ENCODE measurements around the gene OVCH1. TPM values are rescaled to one million over a fixed set of nuclear protein-coding genes. Genes with fewer than 3 reads are reported as not detected.

The OVCH1 gene
- total and polyA plus RNA-seq, 9 of the 15 experiments (the other 6 are each of a cell fraction or from before 2014, with no cell fraction given) = not detected

GRCh38 chr12:29505122-29505521 is 7.6 kb upstream of the OVCH1 start:
- H3K79me2 ChIP-seq (ENCODE audit: control insufficient read depth, insufficient read depth, low read length) = no peaks in the 10 kb centered on the region
- ChIA-PET POLR2A (no interaction called here), CTCF (ENCODE audit: low intra/inter-chr PET ratio) (no interaction called here)
- no peaks in the 10 kb centered on the region for H3K27me3 ChIP-seq (ENCODE audit: control insufficient read depth in 2 of 2, insufficient read depth in 2 of 2, low read length in 2 of 2)
- H4K20me1 ChIP-seq (replicated peaks; ENCODE audit: control insufficient read depth, insufficient read depth, low read length) = no peaks in the 10 kb centered on the region; the same call in 1 of the 2 replicates
- no peaks in the 10 kb centered on the region for H3K4me1 ChIP-seq (replicated peaks in 1 of 2; ENCODE audit: control insufficient read depth in 2 of 2, insufficient read depth in 2 of 2, low read length in 2 of 2)
- WGBS (ENCODE audit: insufficient coverage, low coverage, missing lambda C conversion rate) = 3% methylated on average over 3 of the region's 3 CpGs
- H3K9me1 ChIP-seq (ENCODE audit: control insufficient read depth, insufficient read depth, low read length) = no peaks in the 10 kb centered on the region
- BruUV-seq (replicated peaks) = no TSS peak
- H3K27ac ChIP-seq (ENCODE audit: extremely low read depth, low read depth, low read length) = no peak overlapping the region
- DNase-seq (ENCODE audit: extremely low read depth in 1 of 4, low spot score in 3 of 4) (no peak), FAIRE-seq (no peak), ATAC-seq (no peak)
- intact Hi-C loops (cut with micrococcal nuclease) = no loop called here
- H3K9ac ChIP-seq (ENCODE audit: insufficient read depth in 1 of 2, low read depth in 2 of 2, low read length in 2 of 2) = no peak overlapping the region
- in situ Hi-C loops (cut with MboI) = no loop called here
- H3K4me2 ChIP-seq (ENCODE audit: insufficient read depth, low read length) = no peak overlapping the region
- TF ChIP-seq ATF3 (IDR thresholded peaks at IDR 0.05) (no peak), ATF3 (CRISPR knock-in tag; conservative IDR thresholded peaks at IDR 0.05) (no peak), SRSF1 (IDR thresholded peaks at IDR 0.05; ENCODE audit: low read depth, low read length) (no peak)
- no peak overlapping the region for H3K4me3 ChIP-seq
- no peaks in the 10 kb centered on the region for H3K36me3 ChIP-seq (ENCODE audit: control insufficient read depth, insufficient read depth, low read length)
- no peaks in the 10 kb centered on the region for H3K9me3 ChIP-seq (replicated peaks; ENCODE audit: control insufficient read depth, insufficient read depth, low read depth, low read length)
- H2AFZ ChIP-seq (ENCODE audit: low read depth, low read length) = no peak overlapping the region

- H3K79me2 ChIP-seq (ENCODE audit: control insufficient read depth, insufficient read depth, low read length) = no peaks in the 10 kb centered on the region
- no peaks in the 10 kb centered on the region for H3K4me1 ChIP-seq (replicated peaks in 1 of 2; ENCODE audit: control insufficient read depth in 2 of 2, insufficient read depth in 2 of 2, low read length in 2 of 2)
- FAIRE-seq (no peak), DNase-seq (ENCODE audit: extremely low read depth in 1 of 4, low spot score in 3 of 4) (no peak), ATAC-seq (no peak)
- no peaks in the 10 kb centered on the region for H3K36me3 ChIP-seq (ENCODE audit: control insufficient read depth, insufficient read depth, low read length)
- no peaks in the 10 kb centered on the region for H3K9me1 ChIP-seq (ENCODE audit: control insufficient read depth, insufficient read depth, low read length)
- peaks cover 0 to 4% of the 10 kb centered on the region in 2 experiments; a peak in 1 of 5 replicates for H3K27me3 ChIP-seq (ENCODE audit: control insufficient read depth in 2 of 2, insufficient read depth in 2 of 2, low read length in 2 of 2)
- in situ Hi-C loops (cut with MboI) = no loop called here
- H3K9me3 ChIP-seq (replicated peaks; ENCODE audit: control insufficient read depth, insufficient read depth, low read depth, low read length) = no peaks in the 10 kb centered on the region
- ChIA-PET POLR2A (no interaction called here), CTCF (ENCODE audit: low intra/inter-chr PET ratio) (no interaction called here)
- no peaks in the 10 kb centered on the region; the same call in 1 of the 2 replicates for H4K20me1 ChIP-seq (replicated peaks; ENCODE audit: control insufficient read depth, insufficient read depth, low read length)
- no peak overlapping the region for H3K27ac ChIP-seq (ENCODE audit: extremely low read depth, low read depth, low read length)
- no peak for TF ChIP-seq IFI16 (CRISPR knock-in tag; IDR thresholded peaks at IDR 0.05)
- no peak for TF ChIP-seq GABPB2 (CRISPR knock-in tag; conservative IDR thresholded peaks at IDR 0.05)
- TF ChIP-seq MCM3 (IDR thresholded peaks at IDR 0.05) = no peak
- no peak for TF ChIP-seq ZNF77 (CRISPR knock-in tag; IDR thresholded peaks at IDR 0.05)
- no peak for TF ChIP-seq KAT2B (IDR thresholded peaks at IDR 0.05; ENCODE audit: low read depth, low read length)
- intact Hi-C loops (cut with micrococcal nuclease) = no loop called here
- H3K9ac ChIP-seq (ENCODE audit: insufficient read depth in 1 of 2, low read depth in 2 of 2, low read length in 2 of 2) = no peak overlapping the region
- H3K4me2 ChIP-seq (ENCODE audit: insufficient read depth, low read length) = no peak overlapping the region
- no peak overlapping the region for H2AFZ ChIP-seq (ENCODE audit: low read depth, low read length)
- H3K4me3 ChIP-seq = no peak overlapping the region
- BruUV-seq (replicated peaks) = no TSS peak
Observed at GRCh38 chr12:29503283-29503682, 5.8 kb upstream of the OVCH1 start.

All from K562 (cell line).